IPS-20b (cell line): ENCODE data around the gene GALNT9.

Experiments
- H3K27ac ChIP-seq: one replicate; pipeline ENCODE4 v1.5.1; 2013; ENCODE audit warnings: low read length
- H3K27me3 ChIP-seq: 2 replicates; pipeline ENCODE4 v1.6.1; 2013; ENCODE audit warnings: mild to moderate bottlenecking, low read length, inconsistent platforms; ENCODE audit not compliant: insufficient read depth
- H3K36me3 ChIP-seq: 2 replicates; pipeline ENCODE4 v1.6.1; 2013; ENCODE audit warnings: low read depth, mild to moderate bottlenecking, inconsistent platforms, low read length, moderate library complexity; ENCODE audit not compliant: insufficient read depth
- H3K4me1 ChIP-seq: 2 replicates; pipeline ENCODE4 v1.6.1; 2013; ENCODE audit warnings: mild to moderate bottlenecking, control low read depth, inconsistent platforms, low read length, moderate library complexity; ENCODE audit not compliant: insufficient read depth
- H3K4me3 ChIP-seq: 2 replicates; pipeline ENCODE4 v1.5.1; 2013; ENCODE audit warnings: mild to moderate bottlenecking, low read length, inconsistent platforms
- H3K9ac ChIP-seq: 2 replicates; pipeline ENCODE4 v1.6.1; 2013; ENCODE audit warnings: low read depth, mild to moderate bottlenecking, inconsistent platforms, low read length, moderate library complexity
- H3K9me3 ChIP-seq: 2 replicates; pipeline ENCODE4 v1.6.1; 2013; ENCODE audit warnings: mild to moderate bottlenecking, low read depth, low read length, inconsistent platforms; ENCODE audit not compliant: insufficient read depth

Gene GALNT9

GRCh38 chr12:132239392-132239791 is 90.0 kb downstream of the GALNT9 start:
- Histone ChIP-seq H3K27me3 (peaks cover 14% of the 10 kb centered on the region), H3K36me3 (no peaks in the 10 kb centered on the region), H3K4me1 (no peaks in the 10 kb centered on the region), H3K9me3 (no peaks in the 10 kb centered on the region), H3K9ac (no peak overlapping the region), H3K27ac (no peak overlapping the region), H3K4me3 (no peak overlapping the region)

- Histone ChIP-seq H3K27ac (no peak overlapping the region), H3K36me3 (no peaks in the 10 kb centered on the region), H3K9ac (no peak overlapping the region), H3K9me3 (no peaks in the 10 kb centered on the region), H3K27me3 (peaks cover 14% of the 10 kb centered on the region), H3K4me1 (no peaks in the 10 kb centered on the region), H3K4me3 (no peak overlapping the region)
Observed at GRCh38 chr12:132238884-132239283, 90.5 kb downstream of the GALNT9 start.

GRCh38 chr12:132238488-132238854 is 90.9 kb downstream of the GALNT9 start:
- no peaks in the 10 kb centered on the region for H3K9me3 ChIP-seq
- peaks cover 14% of the 10 kb centered on the region for H3K27me3 ChIP-seq
- H3K4me3 ChIP-seq: no peak overlapping the region
- H3K4me1 ChIP-seq: no peaks in the 10 kb centered on the region
- no peak overlapping the region for H3K27ac ChIP-seq
- no peak overlapping the region for H3K9ac ChIP-seq
- H3K36me3 ChIP-seq: no peaks in the 10 kb centered on the region

- Histone ChIP-seq H3K4me1 (no peaks in the 10 kb centered on the region), H3K27me3 (peaks cover 14% of the 10 kb centered on the region), H3K27ac (no peak overlapping the region), H3K4me3 (no peak overlapping the region), H3K36me3 (no peaks in the 10 kb centered on the region), H3K9me3 (no peaks in the 10 kb centered on the region), H3K9ac (no peak overlapping the region)
Observed at GRCh38 chr12:132237772-132238487, 91.5 kb downstream of the GALNT9 start.

GRCh38 chr12:132236930-132237771 is 92.2 kb downstream of the GALNT9 start:
- peaks cover 14% of the 10 kb centered on the region for H3K27me3 ChIP-seq
- no peak overlapping the region for H3K27ac ChIP-seq
- H3K9ac ChIP-seq: no peak overlapping the region
- no peaks in the 10 kb centered on the region for H3K4me1 ChIP-seq
- no peak overlapping the region for H3K4me3 ChIP-seq
- H3K9me3 ChIP-seq: no peaks in the 10 kb centered on the region
- H3K36me3 ChIP-seq: no peaks in the 10 kb centered on the region

GRCh38 chr12:132236129-132236929 is 93.1 kb downstream of the GALNT9 start:
- peaks cover 14% of the 10 kb centered on the region for H3K27me3 ChIP-seq
- H3K4me1 ChIP-seq: no peaks in the 10 kb centered on the region
- H3K4me3 ChIP-seq: no peak overlapping the region
- no peak overlapping the region for H3K27ac ChIP-seq
- no peaks in the 10 kb centered on the region for H3K9me3 ChIP-seq
- H3K9ac ChIP-seq: no peak overlapping the region
- H3K36me3 ChIP-seq: no peaks in the 10 kb centered on the region

GRCh38 chr12:132235116-132235820 is 94.1 kb downstream of the GALNT9 start:
- H3K36me3 ChIP-seq: no peaks in the 10 kb centered on the region
- no peaks in the 10 kb centered on the region for H3K9me3 ChIP-seq

GRCh38 chr12:132230381-132230780 is 99.0 kb downstream of the GALNT9 start:
- no peak overlapping the region for H3K9ac ChIP-seq

More at GRCh38 chr12:132235116-132235820, 94.1 kb downstream of the GALNT9 start:
- Histone ChIP-seq H3K4me1 (no peaks in the 10 kb centered on the region), H3K9ac (no peak overlapping the region), H3K27me3 (peaks cover 14% of the 10 kb centered on the region), H3K4me3 (no peak overlapping the region), H3K27ac (no peak overlapping the region)

GRCh38 chr12:132229926-132230325 is 99.5 kb downstream of the GALNT9 start:
- Histone ChIP-seq H3K9me3 (peaks cover 5% of the 10 kb centered on the region; the same call in 1 of the 2 replicates), H3K36me3 (no peaks in the 10 kb centered on the region), H3K4me3 (no peak overlapping the region), H3K4me1 (no peaks in the 10 kb centered on the region), H3K9ac (no peak overlapping the region), H3K27ac (no peak overlapping the region), H3K27me3 (peaks cover 41% of the 10 kb centered on the region)

More at GRCh38 chr12:132230381-132230780, 99.0 kb downstream of the GALNT9 start:
- Histone ChIP-seq H3K4me3 (no peak overlapping the region), H3K27ac (no peak overlapping the region), H3K9me3 (peaks cover 2% of the 10 kb centered on the region; the same call in 1 of the 2 replicates), H3K4me1 (no peaks in the 10 kb centered on the region), H3K27me3 (peaks cover 41% of the 10 kb centered on the region), H3K36me3 (no peaks in the 10 kb centered on the region)

GRCh38 chr12:132229193-132229760 is 100.1 kb downstream of the GALNT9 start:
- Histone ChIP-seq H3K4me1 (no peaks in the 10 kb centered on the region), H3K27me3 (peaks cover 41% of the 10 kb centered on the region), H3K9ac (no peak overlapping the region), H3K36me3 (no peaks in the 10 kb centered on the region), H3K9me3 (peaks cover 5% of the 10 kb centered on the region; the same call in 1 of the 2 replicates), H3K27ac (no peak overlapping the region), H3K4me3 (no peak overlapping the region)
